GM19025 (cell line): ENCODE results near the gene ATAD3C.
"Not testable (repeated sequence)": the region's sequence is repeated elsewhere in the genome, so short reads cannot be mapped to it uniquely, and the experiment has no call there.

Source experiments
- ATAC-seq: cut with Tn5 transposase; IDR thresholded peaks from one replicate; pipeline ENCODE4 v1.9.1; 2021; ENCODE audit warnings: mild to moderate bottlenecking, low read depth, moderate library complexity; ENCODE audit not compliant: unreplicated experiment

The ATAD3C gene

DNA sequence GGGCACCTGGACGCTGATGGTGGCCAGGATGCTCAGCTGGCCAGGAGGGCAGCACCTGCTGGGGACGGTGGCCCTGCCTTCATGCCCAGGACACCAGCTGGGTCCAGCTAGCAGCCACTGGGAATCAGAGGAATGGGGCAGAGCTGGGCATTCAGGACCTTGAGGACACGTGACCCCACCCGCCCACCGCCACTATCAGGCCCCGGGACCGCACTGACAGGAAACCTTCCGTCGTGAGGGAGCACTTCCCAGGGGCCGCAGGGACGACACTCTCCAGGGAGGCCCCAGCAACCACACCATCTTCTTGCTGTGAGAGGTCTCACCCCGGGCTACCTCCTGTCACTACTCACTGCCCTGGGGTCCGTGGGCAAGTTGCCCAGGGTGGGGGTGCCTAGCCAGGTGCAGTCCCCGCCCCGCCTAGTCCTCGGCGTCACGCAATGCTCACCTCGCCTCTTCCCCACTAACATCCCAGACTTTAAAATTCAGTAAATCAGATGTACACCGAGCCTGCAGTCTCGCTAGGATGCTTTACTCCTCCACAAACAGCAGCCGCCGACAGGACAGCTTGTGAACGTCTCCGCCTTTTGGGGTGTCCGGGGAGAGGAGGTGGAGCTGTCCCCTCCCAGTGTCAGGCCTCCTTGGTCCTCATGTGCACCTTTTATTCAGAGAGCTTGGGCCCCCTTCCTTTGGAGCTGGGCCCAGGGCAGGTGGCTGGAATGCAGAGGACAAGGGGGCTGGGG lies 9.1 kb upstream of the ATAD3C start:
- ATAC-seq = no peak

DNA sequence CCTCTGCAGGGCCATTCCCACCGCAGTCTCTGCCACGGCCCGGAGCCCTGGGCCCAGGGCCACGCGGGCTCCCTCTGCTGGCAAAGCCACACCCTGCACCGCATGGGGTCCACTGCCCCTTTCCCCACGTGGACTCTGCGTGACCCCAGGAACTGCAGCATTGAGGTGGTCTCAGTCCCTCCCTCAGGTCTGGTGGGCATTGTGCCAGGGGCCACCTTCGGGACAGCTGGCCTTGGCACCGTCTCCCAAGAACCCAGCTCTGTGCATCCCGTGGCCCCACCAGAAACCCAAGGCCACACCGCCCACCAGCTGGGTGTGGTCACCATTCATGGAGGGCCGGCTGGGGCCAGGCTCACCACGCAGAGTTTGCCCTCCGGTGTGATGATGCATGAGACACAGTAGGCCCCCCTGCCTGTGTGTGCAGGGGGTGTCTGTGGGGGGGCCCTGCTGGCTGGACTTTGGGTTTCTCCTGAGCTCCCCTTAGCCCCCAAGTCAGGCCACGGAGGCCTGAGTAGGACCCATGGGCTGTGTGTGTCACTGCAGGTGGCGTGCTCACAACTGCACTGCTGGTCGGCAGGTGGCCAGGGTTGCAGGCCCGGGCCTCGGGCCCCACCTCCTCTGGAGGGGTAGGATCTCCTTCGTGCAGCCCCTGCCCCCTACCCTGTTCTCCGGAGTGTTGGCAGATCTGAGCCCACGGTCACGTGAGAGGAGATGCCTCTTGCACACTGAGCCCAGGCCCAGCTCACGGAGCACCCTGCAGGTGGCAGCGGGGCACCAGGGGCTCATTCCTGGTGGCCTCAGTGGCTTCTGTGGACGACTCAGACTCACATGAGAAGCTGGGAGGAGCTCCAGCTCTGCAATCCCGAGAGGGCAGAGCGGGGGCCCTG lies 8.2 kb upstream of the ATAD3C start:
- ATAC-seq = no peak

DNA sequence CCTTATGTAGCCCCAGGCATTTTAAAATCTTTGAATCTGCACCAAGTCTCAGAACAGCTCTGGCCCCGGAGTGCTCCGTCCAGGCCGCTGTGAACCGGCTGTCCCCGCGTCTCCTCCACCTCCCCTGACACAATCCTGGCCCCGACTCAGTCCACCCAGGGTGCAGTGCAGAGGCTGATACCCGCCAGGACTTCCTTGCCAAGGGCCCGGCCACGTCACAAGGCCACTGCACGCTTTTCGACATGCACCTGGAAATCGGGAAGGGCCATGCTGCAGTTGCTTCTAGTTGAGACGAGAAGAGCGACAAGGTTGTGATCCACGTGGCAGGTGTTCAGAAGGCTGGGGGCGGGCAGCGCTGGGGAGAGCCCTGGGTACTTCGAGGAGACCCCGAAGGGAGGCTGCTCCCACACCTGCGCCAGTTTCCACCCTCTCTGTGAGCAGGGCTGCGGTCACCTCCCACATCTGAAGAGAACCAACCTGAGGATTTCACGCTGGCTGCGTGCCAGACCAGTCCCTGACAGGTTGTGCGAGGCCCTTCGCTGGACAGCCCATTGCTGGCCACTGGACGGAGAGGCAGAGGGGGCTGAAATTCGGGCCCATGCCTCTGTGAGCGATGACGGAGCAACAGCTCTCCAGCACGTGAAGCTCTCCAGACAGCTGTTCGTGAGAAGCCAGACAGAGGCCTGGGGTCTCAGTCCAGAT lies 7.3 kb upstream of the ATAD3C start:
- no peak for ATAC-seq

DNA sequence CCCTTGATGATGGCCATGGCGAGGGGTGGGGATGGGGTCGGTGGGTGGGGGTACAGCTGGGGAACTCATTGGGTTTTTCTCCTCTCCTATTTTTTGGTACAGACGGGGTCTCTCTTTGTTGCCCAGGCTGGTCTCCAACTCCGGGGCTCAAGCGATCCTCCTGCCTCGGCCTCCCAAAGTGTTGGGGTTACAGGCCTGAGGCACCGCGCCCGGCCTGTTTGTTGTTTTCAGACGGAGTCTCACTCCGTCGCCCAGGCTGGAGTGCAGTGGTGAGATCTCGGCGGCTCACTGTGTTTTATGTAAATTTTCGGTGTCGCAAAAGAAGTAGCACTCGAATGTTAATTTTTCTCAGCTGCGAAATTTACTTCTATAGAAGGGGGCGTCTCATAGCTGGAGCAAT lies 2.9 kb upstream of the ATAD3C start:
- not testable (repeated sequence) for ATAC-seq

DNA sequence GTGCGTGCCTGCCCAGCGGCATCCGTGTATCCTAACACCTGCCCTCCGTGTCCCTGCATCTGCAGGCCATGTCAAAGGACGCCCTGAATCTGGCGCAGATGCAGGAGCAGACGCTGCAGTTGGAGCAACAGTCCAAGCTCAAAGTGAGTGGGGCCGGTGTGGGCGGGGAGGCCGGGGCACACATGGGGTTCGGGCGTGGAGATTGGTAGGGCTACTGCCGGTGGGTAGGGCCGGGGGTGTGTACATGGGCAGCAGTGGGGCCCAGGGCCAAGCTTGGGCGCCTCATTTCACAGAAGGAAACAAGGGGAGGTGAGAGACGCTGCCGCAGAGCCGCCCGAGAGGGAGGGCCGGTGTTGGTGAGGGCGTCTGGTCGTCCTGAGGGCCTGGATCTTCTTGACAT lies 1.1 kb downstream of the ATAD3C start:
- not testable (repeated sequence) for ATAC-seq

DNA sequence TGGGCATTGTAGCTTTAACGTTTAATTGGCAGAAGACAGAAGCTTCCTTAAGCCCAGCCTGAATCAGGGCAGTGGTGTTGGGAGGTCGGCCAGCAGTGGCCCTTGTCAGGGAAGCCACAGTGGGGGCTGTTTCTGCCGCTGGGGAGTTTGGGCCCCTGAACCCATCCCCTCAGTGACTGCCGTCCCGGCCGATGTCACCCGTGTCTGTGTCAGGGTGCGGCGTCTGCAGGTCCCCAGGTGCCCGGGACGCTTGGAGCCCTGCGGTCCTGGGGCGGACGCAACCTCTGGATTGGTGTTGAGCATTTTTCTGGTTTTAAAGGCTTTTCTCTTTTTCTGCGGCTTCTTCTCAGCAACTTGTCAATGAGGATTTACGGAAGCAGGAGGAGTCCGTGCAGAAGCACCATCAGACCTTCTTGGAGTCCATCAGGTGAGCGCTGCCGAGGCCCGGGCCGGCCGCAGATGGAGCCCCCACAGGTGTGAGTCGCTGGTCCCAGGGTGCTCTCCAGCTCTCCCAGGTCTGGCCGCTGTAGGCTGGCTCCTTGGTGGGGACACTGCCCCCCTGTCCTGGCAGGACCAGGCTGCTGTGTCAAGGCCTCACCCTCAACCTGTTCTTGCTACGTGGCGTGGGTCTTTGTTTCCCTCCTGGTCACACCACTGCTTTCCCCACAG lies 2.3 kb downstream of the ATAD3C start:
- no peak for ATAC-seq

DNA sequence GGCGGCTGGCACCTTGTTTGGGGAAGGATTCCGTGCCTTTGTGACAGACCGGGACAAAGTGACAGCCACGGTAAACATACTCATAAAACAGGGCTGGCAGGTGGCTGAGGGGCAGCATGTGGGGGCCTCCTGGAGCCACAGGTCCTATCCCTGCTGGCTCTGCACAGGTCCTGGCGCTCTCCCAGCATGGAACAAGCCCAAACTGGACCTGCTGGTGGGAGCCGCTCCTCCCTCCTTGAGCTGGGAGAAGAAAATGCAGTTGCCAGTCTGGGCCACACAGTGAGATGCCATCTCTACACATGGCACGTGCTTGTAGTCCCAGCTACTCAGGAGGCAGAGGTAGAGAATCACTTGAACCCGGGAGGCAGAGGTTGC lies 2.9 kb downstream of the ATAD3C start:
- not testable (repeated sequence) for ATAC-seq

DNA sequence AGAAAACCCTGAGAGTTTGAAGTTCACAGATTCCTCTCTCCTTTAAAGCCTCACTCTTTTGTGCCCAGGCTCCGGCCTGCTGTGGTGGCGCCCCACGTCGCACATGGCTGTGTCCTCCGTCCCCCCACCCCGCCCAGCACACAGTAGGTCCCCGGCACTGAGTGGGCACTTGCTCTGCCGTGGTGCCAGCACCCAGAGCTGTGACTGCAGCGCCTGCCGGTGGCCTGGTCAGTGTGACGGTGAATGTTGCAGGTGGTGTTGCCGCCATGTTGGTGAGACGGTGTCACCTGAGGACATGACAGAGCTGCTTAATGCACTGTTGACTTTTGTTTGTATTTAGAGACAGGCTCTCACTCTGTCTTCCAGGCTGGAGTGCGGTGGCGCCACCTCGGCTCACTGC lies 3.4 kb downstream of the ATAD3C start:
- no peak for ATAC-seq

DNA sequence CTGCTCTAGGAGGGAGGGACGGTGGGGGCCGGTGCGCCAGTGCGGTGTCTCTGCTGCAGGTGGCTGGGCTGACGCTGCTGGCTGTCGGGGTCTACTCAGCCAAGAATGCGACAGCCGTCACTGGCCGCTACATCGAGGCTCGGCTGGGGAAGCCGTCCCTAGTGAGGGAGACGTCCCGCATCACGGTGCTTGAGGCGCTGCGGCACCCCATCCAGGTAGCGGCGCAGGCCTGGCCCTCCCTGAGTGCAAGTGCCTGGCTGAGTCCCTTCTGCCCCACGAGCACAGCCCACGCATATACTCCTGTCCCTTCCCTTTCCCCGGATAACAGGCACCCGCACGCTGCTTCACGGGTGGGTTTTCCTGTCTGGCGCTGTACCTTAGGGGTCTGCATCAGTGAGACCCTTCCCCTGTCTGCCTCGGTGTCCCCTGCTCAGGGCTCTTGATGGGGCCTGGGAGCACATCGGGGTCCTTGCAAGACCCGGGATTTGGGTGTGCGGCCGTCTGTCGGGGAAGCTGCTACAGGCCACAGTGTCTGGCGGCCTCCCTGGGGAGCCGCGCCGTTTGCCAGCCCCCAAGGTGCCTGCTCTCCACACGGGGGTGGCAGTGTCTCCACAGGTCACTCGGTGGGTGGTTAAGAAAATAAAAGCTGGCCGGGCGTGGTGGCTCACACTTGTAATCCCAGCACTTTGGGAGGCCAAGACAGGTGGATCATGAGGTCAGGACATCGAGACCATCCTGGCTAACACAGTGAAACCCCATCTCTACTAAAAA lies 5.0 kb downstream of the ATAD3C start:
- ATAC-seq = not testable (repeated sequence)

DNA sequence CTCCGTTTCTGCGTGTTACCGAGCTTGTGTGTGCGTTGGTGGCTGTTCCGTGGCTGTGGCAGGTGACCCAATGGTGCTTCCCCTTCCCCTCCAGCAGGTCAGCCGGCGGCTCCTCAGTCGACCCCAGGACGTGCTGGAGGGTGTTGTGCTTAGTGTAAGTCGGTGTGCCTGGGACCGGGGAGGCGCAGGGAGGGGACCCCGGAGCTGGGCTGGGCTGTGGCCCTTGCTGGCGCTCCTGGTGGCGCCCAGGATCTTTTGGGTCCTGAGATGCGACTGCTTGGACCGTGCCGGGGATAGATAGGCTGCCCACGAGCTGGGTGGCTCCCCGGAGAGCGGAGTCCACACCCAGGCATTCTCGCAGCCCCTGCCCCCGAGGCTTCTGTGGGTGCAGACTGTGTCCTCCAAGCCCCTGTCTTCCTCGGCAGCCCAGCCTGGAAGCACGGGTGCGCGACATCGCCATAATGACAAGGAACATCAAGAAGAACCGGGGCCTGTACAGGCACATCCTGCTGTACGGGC lies 5.9 kb downstream of the ATAD3C start:
- no peak for ATAC-seq

DNA sequence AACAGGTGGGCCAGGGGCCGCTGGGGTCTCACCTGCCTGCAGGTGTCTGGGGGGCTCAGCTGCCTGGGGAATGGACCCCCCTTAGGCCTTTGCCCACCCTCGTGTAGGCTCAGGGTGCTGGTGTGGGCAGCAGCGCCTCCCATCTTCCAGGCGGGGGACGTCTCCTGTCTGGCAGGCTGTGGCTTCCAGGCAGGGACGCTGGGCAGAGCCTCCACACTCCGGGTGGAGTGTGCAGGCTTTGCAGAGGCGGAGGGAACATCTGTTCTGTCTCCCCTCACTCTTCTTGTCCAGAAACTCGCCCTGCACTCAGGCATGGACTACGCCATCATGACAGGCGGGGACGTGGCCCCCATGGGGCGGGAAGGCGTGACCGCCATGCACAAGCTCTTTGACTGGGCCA lies 6.4 kb downstream of the ATAD3C start:
- not testable (repeated sequence) for ATAC-seq

DNA sequence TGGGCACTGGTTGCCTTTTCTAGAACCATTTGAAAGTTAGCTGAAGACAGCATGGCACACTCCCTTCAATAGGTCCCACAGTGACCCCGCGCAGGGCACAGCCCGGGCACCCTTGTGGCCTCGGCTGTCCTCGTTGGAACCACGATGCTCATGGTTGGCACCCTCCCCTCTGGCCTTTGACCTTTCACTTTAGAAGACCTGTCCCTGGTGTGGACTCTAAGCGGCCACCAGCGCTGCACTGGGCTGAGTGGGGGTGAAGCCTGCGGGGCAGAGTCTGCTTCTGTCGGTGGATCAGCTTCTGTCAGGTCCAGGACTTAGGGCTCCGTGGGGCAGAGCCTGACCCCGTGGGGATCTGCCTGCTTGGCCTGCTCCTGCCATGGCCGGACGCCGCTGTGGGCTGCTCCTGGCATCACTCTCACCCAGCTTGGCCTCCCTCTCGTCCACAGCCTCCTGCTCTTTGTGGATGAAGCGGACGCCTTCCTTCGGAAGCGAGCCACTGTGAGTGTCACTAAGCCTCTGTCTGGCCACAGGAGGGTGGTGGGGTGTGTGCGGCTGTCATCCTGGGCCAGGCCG lies 7.3 kb downstream of the ATAD3C start:
- ATAC-seq = not testable (repeated sequence)

DNA sequence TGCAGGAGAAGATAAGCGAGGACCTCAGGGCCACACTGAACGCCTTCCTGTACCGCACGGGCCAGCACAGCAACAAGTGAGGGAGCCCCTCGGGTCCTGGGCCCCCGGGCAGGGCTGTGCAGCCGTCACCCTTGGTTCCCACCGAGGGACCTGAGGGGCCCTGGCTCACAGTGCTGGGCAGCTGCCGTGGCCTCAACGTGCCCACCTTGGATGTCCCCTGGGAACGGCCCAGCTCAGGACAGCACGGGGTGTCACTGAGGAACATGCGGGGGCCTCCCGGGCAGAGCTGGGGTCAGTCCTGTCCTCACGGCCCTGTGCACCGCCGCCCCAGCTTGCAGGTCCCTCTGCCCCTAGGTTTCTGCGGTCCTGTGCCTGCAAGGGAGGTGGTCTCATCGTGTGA lies 9.7 kb downstream of the ATAD3C start:
- ATAC-seq = not testable (repeated sequence)

DNA sequence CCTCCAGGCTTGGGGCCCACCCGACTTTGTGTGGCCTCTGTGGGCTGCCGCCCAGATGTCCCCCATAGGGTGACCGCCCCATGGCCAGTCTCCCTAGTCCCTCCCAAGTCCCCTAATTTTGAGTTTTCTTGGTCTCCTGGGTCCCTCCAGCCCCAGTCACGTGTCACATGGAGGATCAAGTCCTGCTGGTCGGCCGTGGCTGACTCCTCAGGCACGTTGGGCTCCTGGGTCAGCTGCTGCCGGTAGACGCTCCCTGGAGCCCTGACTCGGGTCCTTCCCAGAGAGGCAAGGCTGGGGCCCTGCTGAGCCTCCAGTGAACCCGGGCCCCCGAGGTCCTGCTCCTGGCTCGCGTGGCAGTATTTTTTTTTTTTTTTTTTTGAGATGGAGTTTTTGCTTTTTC lies 10.2 kb downstream of the ATAD3C start:
- not testable (repeated sequence) for ATAC-seq

DNA sequence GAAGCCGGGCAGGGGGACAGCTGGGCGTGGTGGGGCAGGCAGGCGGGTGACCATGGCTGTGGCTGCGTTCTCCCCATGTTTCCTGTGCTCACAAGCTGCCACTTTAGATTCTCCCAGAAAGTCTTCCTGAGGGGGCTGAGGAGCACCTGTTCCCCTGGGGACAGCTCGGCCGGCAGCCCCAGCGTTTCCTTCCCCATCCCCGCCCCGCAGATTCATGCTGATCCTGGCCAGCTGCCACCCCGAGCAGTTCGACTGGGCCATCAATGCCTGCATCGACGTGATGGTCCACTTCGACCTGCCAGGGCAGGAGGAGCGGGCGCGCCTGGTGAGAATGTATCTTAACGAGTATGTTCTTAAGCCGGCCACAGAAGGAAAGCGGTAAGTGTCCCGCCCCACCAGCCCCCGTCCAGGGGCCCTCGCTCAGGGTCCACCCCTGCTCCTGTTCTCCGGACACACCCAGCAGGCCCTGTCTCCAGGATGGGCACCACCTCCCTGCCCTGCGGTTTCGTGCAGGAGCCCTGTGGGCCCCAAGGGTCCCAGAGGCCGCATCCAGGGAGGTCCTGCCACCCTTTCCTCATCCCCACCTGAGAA lies 11.1 kb downstream of the ATAD3C start:
- ATAC-seq = no peak

DNA sequence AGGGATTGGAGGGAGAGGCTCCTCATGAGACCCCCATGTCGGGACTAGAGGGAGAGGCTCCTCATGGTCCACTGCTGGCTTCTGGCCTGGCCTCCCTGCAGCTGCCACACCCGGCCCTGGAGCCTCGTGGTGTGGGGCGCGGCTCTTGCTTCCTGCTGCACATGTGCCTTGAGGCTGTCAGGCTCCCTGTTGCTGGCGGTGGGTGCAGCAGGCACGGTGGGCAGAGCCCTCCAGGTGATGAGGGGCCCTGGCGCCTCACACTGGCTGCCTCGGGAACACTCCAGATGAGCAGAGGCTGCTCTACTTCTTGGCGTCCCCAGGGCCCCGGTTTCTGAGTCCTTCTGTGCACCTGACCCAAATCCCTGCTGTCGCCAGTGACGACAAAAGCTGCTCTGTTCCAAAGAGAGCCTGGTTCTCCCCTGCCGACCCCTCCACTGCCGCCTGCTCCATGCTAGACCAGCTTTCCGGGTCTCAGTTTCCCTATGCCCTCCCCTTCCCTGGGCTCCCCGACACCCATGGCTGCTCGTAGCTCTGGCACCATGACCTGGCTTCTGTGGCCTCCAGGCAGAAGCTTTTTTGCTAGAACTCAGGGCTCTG lies 12.3 kb downstream of the ATAD3C start:
- no peak for ATAC-seq

DNA sequence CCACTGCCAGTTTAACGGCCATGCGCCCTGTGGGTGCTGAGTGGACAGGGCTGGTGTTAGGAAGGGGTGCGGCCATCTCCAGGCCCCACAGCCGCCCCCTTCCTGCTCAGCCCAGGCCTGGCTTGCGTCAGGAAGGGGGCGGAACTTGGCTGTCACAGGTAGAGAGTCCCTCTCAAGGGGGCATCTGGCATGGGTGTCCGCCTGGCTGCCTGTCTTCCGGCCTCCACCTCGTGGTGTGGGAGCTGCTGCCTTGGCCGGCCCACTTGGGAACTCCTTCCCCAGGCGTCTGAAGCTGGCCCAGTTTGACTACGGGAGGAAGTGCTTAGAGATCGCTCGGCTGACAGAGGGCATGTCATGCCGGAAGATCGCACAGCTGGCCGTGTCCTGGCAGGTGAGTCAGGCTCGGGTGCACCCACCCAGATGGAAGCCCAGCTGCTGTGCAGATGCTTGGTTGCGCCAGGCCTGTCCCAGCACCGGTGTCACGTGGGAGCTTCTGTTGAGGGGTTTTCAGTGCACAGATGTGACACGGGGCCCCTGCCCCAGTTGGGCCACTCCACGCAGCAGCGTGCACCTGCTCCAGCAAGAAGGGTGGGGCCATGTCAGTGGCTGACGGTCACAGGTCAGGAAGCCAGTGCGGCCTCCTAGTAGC lies 13.0 kb downstream of the ATAD3C start:
- ATAC-seq = no peak

DNA sequence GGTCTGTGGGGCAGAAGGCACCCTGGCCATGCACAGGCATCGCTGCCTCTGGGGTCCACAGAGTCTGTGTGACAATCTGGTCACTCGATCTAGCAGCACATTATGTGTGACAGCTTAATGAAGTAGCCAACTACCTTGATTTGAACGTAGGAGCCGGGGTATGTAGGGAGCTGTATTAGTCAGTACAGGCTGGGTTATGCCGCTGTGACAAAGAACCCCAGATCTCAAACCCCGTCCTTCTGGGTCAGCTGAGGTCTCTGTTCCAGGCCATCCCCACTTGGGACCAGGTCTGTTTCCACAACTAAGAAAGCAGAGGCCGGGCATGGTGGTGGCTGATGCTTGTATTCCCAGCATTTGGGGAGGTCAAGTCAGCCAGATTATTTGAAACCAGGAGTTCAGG lies 13.8 kb downstream of the ATAD3C start:
- no peak for ATAC-seq
